ENCODE measurements around the gene UTS2R.
"Not testable (repeated sequence)": the region's sequence is repeated elsewhere in the genome, so short reads cannot be mapped to it uniquely, and the experiment has no call there.

Gene UTS2R

GRCh38 chr17:82376042-82376730 is 4.6 kb downstream of the UTS2R start:
- no peak for DNase-seq

DNA sequence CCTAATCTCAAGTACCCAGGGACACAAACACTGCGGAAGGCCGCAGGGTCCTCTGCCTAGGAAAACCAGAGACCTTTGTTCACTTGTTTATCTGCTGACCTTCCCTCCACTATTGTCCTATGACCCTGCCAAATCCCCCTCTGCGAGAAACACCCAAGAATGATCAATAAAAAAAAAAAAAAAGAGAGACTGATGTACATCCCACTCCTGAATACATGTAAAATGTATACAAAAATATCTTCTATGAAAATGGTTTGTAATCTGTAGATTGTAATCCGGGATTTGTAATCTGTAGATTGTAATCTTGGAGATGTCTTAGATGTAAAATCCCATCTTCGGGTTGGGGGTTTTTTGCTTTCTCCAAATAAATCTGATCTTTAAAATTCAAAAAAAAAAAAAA is 5.7 kb downstream of the UTS2R start:
- not testable (repeated sequence) for DNase-seq

GRCh38 chr17:82377924-82378740 is 6.6 kb downstream of the UTS2R start:
- no peak for DNase-seq

GRCh38 chr17:82378741-82379021 is 7.1 kb downstream of the UTS2R start:
- no peak for DNase-seq

- no peak for DNase-seq
Measured at GRCh38 chr17:82380860-82381702, 9.5 kb downstream of the UTS2R start.

- DNase-seq, result not testable (repeated sequence)
Measured at GRCh38 chr17:82381703-82382009, 10.1 kb downstream of the UTS2R start.

GRCh38 chr17:82382220-82382932 is 10.8 kb downstream of the UTS2R start:
- DNase-seq, result not testable (repeated sequence)

DNA sequence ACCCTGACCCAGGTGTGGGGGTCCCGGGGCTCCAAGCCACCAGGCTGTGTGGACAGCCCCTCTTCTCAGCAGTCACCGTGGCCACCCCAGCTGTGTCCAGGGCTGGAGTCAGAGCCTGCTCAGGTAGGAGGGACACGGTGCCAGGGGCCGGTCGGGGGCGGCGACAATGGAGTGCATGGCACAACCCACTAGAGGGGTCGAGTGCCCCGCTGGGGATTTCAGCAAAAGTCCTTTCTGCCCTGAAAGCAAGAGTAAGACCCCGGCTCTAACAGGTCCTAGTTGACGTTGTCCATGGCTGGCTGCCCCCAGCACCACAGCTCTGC is 11.3 kb downstream of the UTS2R start:
- DNase-seq, result no peak

GRCh38 chr17:82383411-82383810 is 11.8 kb downstream of the UTS2R start:
- no peak for DNase-seq

DNA sequence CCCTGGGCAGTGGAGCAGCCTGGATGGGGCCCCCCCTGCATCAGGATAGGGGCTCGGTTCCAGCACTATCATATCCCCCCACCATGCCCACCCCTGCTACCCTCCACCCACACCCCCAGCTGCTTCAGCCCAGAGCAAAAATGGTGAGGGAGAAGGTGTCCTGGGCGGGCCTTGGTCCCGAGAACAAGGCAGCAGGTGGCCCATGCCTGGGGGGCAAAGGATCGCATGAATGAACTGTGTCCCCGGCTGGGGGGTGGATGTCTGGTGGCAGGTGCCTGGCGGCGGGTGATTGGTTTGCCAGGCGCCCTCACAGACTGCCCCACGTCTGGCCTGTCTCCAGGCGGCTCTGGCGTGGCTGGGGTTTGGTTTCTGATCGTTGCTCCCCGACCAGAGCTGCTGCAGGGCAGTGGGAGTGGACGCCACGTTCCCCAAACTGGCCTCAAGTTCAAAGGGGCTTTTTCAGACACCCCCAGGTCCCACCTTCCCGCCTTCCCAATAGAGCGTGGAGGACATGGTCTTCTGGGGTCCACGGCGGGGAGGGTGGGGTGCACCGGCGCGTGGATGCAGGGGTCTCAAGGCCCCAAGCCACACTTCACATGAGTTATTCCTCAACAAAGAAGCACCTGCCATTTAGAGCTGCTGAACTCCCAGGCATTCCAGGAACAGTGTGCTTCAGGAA is 12.6 kb downstream of the UTS2R start:
- DNase-seq, result no peak

- DNase-seq, result no peak
Measured at GRCh38 chr17:82384730-82385481, 13.3 kb downstream of the UTS2R start.

GRCh38 chr17:82385559-82386254 is 14.1 kb downstream of the UTS2R start:
- no peak for DNase-seq

- no peak for DNase-seq
Measured at GRCh38 chr17:82386255-82386831, 14.8 kb downstream of the UTS2R start.

- DNase-seq, result no peak
Measured at GRCh38 chr17:82386881-82387704, 15.5 kb downstream of the UTS2R start.

- DNase-seq, result no peak
Measured at GRCh38 chr17:82387705-82388106, 16.1 kb downstream of the UTS2R start.

- no peak for DNase-seq
Measured at GRCh38 chr17:82388223-82388921, 16.8 kb downstream of the UTS2R start.

DNA sequence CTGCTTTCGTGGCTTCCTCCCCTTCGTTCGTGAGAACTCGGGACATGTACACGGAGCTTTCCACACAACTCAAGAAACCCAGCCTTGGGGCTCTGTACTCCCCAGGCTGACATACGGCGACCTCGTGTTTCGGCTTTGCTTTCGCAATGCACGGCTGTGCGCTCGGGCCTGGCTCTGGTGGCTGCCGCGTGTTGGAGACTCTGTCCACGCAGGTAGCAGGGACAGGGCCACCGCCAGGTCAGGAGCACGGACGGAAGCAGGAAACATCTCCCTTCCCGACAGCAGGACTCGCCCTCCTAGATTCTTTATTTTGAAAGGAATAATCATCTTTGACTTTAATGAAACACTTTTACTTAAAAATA is 17.3 kb downstream of the UTS2R start:
- no peak for DNase-seq

DNA sequence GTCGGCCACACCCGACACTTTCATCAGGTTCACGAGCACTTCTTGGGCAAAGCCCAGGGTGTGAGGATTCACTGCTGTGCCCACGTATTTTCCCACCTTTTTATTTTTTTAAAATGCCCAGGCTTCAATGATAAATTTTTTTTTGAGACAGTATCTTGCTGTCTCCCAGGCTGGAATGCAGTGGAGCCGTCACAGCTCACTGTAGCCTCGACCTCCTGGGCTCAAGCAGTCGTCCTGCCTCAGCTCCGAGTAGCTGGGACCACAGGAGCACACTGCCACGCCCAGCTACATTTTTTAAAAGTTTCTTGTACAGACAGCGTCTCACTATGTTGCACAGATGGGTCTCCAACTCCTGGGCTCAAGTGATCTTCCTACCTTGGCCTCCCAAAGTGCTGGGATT is 17.8 kb downstream of the UTS2R start:
- no peak for DNase-seq

Measured in stimulated activated CD4-positive, alpha-beta T cell treated with anti-CD3 and anti-CD28 coated beads, Interleukin-2, amount 100 ng/mL, for 24 hours (primary cell).